ENCODE measurements around the gene DMWD. TPM values are rescaled to one million over a fixed set of nuclear protein-coding genes. Genes with fewer than 3 reads are reported as not detected.
A peak's percentile ranks its signal among the peaks of the same experiment; 100 is the strongest.

DMWD gene
- total and polyA plus RNA-seq, 2 of the 4 experiments (the other 2 are of a cell fraction): 9.7 to 28.5 TPM

DNA sequence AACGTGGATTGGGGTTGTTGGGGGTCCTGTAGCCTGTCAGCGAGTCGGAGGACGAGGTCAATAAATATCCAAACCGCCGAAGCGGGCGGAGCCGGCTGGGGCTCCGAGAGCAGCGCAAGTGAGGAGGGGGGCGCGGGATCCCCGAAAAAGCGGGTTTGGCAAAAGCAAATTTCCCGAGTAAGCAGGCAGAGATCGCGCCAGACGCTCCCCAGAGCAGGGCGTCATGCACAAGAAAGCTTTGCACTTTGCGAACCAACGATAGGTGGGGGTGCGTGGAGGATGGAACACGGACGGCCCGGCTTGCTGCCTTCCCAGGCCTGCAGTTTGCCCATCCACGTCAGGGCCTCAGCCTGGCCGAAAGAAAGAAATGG is 22.8 kb downstream of the DMWD start:
- Histone ChIP-seq H4K5ac (ENCODE audit: low read depth, low read length) (peak overlapping the region; percentile 19; the same call in 1 of the 2 replicates), H3K4ac (ENCODE audit: low read depth, low read length) (peak overlapping the region; percentile 74), H2BK20ac (ENCODE audit: low read depth, low read length) (no peak overlapping the region), H2BK15ac (ENCODE audit: low read depth, low read length) (peak overlapping the region; percentile 52; the same call in 1 of the 3 replicates), H4K91ac (ENCODE audit: insufficient read depth, low read depth, low read length) (peak overlapping the region; percentile 67), H3K79me1 (ENCODE audit: low read depth in 1 of 2, low read length in 2 of 2) (peaks cover 4 to 17% of the 10 kb centered on the region in 2 experiments; a peak in 1 of 4 replicates), H2BK120ac (ENCODE audit: low read depth, low read length) (peak overlapping the region; percentile 4; the same call in 1 of the 2 replicates), H3K9ac (ENCODE audit: low read depth, low read length) (peak overlapping the region; percentile 75), H3K27ac (ENCODE audit: insufficient read depth, low read length) (peak overlapping the region; percentile 89), H2AK9ac (replicated peaks; ENCODE audit: low read depth, low read length, poor library complexity) (peak overlapping the region; percentile 84), H3K14ac (replicated peaks; ENCODE audit: low read depth, low read length) (peak overlapping the region; percentile 38), H2AFZ (replicated peaks; ENCODE audit: low read length, poor library complexity) (peak overlapping the region; percentile 94), H3K18ac (ENCODE audit: low read depth, low read length) (no peak overlapping the region; the same call in 1 of the 2 replicates), H3K36me3 (ENCODE audit: control insufficient read depth, insufficient read depth, low read length) (peaks cover 10% of the 10 kb centered on the region; the same call in 1 of the 2 replicates), H2BK5ac (ENCODE audit: low read depth, low read length, poor library complexity, severe bottlenecking) (peak overlapping the region; percentile 64), H3K4me1 (ENCODE audit: control insufficient read depth, insufficient read depth, low read length) (peaks cover 13% of the 10 kb centered on the region), H4K20me1 (ENCODE audit: insufficient read depth, low read length) (peaks cover 12% of the 10 kb centered on the region), H3K4me2 (ENCODE audit: low read depth, low read length) (peak overlapping the region; percentile 83), H3K56ac (ENCODE audit: extremely low read depth, insufficient read depth, low read length) (peak overlapping the region; percentile 48; the same call in 1 of the 2 replicates), H4K8ac (ENCODE audit: low read depth in 2 of 2, low read length in 2 of 2) (peak overlapping the region in 1 of 2 experiments; percentile 49; a peak in 2 of 4 replicates), H3K23ac (ENCODE audit: low read depth, low read length) (peak overlapping the region; percentile 21; the same call in 1 of the 2 replicates), H3K27me3 (ENCODE audit: control insufficient read depth, insufficient read depth, low read length) (no peaks in the 10 kb centered on the region), H2AK5ac (ENCODE audit: low read depth, low read length) (peak overlapping the region; percentile 86), H3K9me3 (ENCODE audit: control insufficient read depth, insufficient read depth, low read length) (no peaks in the 10 kb centered on the region), H3K4me3 (ENCODE audit: insufficient read depth, low read depth, low read length) (peak overlapping the region; percentile 33), H3K9me1 (ENCODE audit: insufficient read depth, low read length) (no peaks in the 10 kb centered on the region; the same call in 1 of the 2 replicates)
- TSS peak; percentile 85 for BruUV-seq (replicated peaks)
- dilution Hi-C loops (cut with HindIII; ENCODE audit: low sequenced_read_pairs, unreplicated experiment): no loop called here
- DNase-seq: peak; percentile 38
- WGBS, 2 experiments (ENCODE audit: extremely low coverage in 2 of 2, insufficient read length in 1 of 2): 2% methylated on average over 16 of the region's 28 CpGs; no CpG with 5 or more reads in 1 of the 2 experiments
- in situ Hi-C loops (cut with MboI; ENCODE audit: low sequenced_read_pairs): no loop called here
- ATAC-seq (ENCODE audit: low read depth): no peak
- ChIA-PET POLR2A (ENCODE audit: unreplicated experiment) (interaction anchor here (0.6 to 1.0 kb wide), 5 partner anchors 13 to 56 kb away, joined by 3 to 11 read pairs (median 5); partner anchors contain the start of gene DMPK), CTCF (interaction anchor here (0.6 to 3.0 kb wide), 9 partner anchors 13 to 77 kb away, joined by 3 to 24 read pairs (median 4); partner anchors contain the start of gene QPCTL)
- TF ChIP-seq CEBPB (IDR thresholded peaks at IDR 0.05; ENCODE audit: low read depth, low read length) (no peak), FOS (IDR thresholded peaks at IDR 0.05; ENCODE audit: low read depth, low read length) (no peak)
- intact Hi-C loops (cut with micrococcal nuclease): loop anchor here (1.0 to 2.0 kb wide), 3 partner anchors 29 to 77 kb away; partner anchors contain the start of gene QPCTL
